ENCODE data around the gene HS3ST3A1.

DNA sequence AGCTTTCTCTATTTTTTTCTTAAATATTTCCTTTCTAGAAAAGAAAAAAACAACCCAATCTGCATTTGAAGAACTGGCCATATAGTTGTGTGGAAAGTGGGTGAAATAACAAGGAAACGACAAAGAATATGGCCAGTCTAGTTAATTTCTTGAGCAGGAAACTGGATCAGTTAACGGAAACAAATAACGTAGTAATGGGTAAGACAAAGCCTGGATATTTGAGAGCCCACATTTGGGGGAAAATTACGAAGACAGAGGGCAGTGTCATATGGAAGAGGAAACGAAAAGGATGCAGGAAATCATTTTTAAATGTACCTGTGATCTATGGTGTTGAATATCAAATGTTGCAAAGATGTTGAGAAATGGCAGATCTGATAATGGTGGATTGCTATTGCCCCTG lies 78.6 kb downstream of the HS3ST3A1 start:
- TF ChIP-seq CTCF (IDR thresholded peaks at IDR 0.05) (no peak), EP300 (IDR thresholded peaks at IDR 0.05) (no peak), POLR2A (IDR thresholded peaks at IDR 0.05) (no peak)

All from tibial nerve (tissue), 4 donors.